ENCODE measurements around the gene OTOP1.

DNA sequence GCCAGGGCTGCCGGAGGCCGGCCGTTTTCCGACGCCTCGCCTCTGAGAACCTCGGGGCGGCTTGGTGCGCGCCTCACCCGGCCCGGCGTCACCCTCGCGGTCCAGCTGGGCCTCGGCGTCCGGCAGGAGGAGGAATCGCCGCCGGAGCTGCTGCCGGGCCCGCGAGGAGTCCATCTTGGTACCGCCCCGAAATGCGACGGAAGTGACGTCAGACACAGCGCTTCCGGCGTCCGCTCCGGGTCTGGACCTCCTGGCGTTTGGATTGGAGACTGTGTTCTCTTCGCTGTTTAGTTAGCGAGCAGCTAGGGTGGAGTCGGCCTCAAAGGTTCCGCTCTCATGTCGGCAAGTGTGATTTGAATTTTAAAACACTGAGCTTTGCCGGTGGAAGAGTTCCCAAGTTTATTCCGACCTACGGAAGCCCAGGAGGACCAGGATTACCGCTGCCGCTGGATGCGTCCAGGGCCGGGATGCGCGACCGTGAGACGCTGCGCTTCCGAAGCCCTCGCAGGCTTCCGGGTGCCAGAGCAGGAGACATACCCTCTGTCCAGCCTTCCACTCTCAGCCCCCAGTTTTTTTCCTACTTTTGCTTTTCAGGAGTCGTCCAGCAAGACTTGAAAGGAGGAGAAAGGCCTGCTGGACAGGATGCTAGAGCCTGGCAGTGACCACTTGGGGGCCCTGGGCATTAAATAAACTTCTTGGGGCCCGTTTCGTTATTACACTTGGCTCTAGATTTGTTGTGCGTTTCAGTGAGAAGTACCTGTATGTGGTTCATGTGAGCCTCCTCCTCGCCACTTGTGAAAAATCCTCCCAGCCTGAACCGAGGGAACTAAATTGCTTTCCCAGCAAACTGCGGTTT, 21.5 kb upstream of the OTOP1 start, which contains the start of gene TMEM128:
- peak; percentile 72 for TF ChIP-seq YY1 (IDR thresholded peaks at IDR 0.05; ENCODE audit: insufficient read depth, insufficient read length)
- TF ChIP-seq ZNF274 (IDR thresholded peaks at IDR 0.05; ENCODE audit: low read depth, low read length) = no peak
